Endothelial cell of umbilical vein (primary cell): ENCODE results near the gene DND1. TPM values are rescaled to one million over a fixed set of nuclear protein-coding genes. Genes with fewer than 3 reads are reported as not detected.
"Not testable (repeated sequence)": the region's sequence is repeated elsewhere in the genome, so short reads cannot be mapped to it uniquely, and the experiment has no call there.

ENCODE experiments used
- BruUV-seq: library from RNA; stranded (reverse); fragments of 400-500 nt; replicated peaks from 2 replicates; lab custom pipeline; 2021; lab: Mats Ljungman, UMichigan
- CTCF ChIA-PET: fragments of 300-600, 350-600 bp; sonication (Branson Sonifier 250); formaldehyde crosslinking; loops from one replicate; lab custom pipeline; 2021; ENCODE audit warnings: antibody characterized with exemption, inconsistent platforms; lab: Charles Lee
- POLR2A ChIA-PET: fragments of 300-600, 350-600 bp; sonication (Branson Sonifier 250); formaldehyde crosslinking; loops from one replicate; lab custom pipeline; 2021; ENCODE audit warnings: antibody characterized with exemption, inconsistent platforms; lab: Charles Lee
- DNase-seq: peaks from one replicate; pipeline ENCODE4 v3.0.0-alpha.2; 2011; ENCODE audit warnings: low read depth, low spot score
- FAIRE-seq: peaks from 2 replicates; lab custom pipeline; 2011; peaks lifted over from hg19 to GRCh38; lab: Jason Lieb, UNC
- H2AFZ ChIP-seq: 2 replicates; pipeline ENCODE4 v1.6.0; 2012; ENCODE audit warnings: low read depth, low read length, control low read depth, inconsistent platforms
- H3K27ac ChIP-seq: 2 replicates; pipeline ENCODE4 v1.5.1; 2011; ENCODE audit warnings: low read depth, mild to moderate bottlenecking, control low read depth, low read length, moderate library complexity; ENCODE audit not compliant: insufficient read depth
- H3K27me3 ChIP-seq, 2 experiments: 2 replicates each; pipeline versions ENCODE4 v1.6.0 to v1.6.1; 2011; ENCODE audit warnings: low read length in 2 of 2, mixed read lengths in 1 of 2; ENCODE audit not compliant: control insufficient read depth in 2 of 2, insufficient read depth in 2 of 2
- H3K36me3 ChIP-seq, 2 experiments: 2 replicates in 1 of 2; 3 replicates in 1 of 2; pipeline ENCODE4 v1.5.1; 2011; ENCODE audit warnings: low read length in 2 of 2, mild to moderate bottlenecking in 1 of 2, moderate library complexity in 1 of 2; ENCODE audit not compliant: control insufficient read depth in 2 of 2, insufficient read depth in 2 of 2; ENCODE audit errors: extremely low read depth in 1 of 2
- H3K4me1 ChIP-seq: 3 replicates; pipeline ENCODE4 v1.5.1; 2011; ENCODE audit warnings: mild to moderate bottlenecking, low read length; ENCODE audit not compliant: control insufficient read depth, insufficient read depth; ENCODE audit errors: extremely low read depth
- H3K4me2 ChIP-seq: 2 replicates; pipeline ENCODE4 v1.6.1; 2011; ENCODE audit warnings: low read length, control low read depth, mixed read lengths; ENCODE audit not compliant: insufficient read depth
- H3K4me3 ChIP-seq, 3 experiments: fragments of 200-600 bp in 1 of 3; sonication (generic), shearing (Covaris generic) in 1 of 3; replicated peaks in 1 of 3; 2 replicates each; pipeline ENCODE4 v1.5.1; 2011 to 2016; ENCODE audit warnings: control low read depth in 3 of 3, low read length in 3 of 3, mild to moderate bottlenecking in 2 of 3, inconsistent platforms in 1 of 3, low read depth in 1 of 3, moderate library complexity in 1 of 3; ENCODE audit not compliant: insufficient read depth in 1 of 3
- H3K79me2 ChIP-seq: 2 replicates; pipeline ENCODE4 v1.6.0; 2012; ENCODE audit warnings: low read length, inconsistent platforms; ENCODE audit not compliant: control insufficient read depth, insufficient read depth
- H3K9ac ChIP-seq: replicated peaks from 2 replicates; pipeline ENCODE3; 2011; ENCODE audit warnings: low read length, control low read depth; ENCODE audit not compliant: insufficient read depth; ENCODE audit errors: extremely low read depth
- H3K9me1 ChIP-seq: replicated peaks from 3 replicates; pipeline ENCODE4 v1.6.0; 2011; ENCODE audit warnings: mild to moderate bottlenecking, low read length; ENCODE audit not compliant: control insufficient read depth, insufficient read depth; ENCODE audit errors: extremely low read depth
- H3K9me3 ChIP-seq: replicated peaks from 2 replicates; pipeline ENCODE4 v1.5.1; 2012; ENCODE audit warnings: low read length, inconsistent platforms; ENCODE audit not compliant: control insufficient read depth, insufficient read depth
- H4K20me1 ChIP-seq: replicated peaks from 2 replicates; pipeline ENCODE3; 2011; ENCODE audit warnings: mild to moderate bottlenecking, low read length; ENCODE audit not compliant: control insufficient read depth, insufficient read depth; ENCODE audit errors: extremely low read depth
- EZH2 ChIP-seq: IDR thresholded peaks from 2 replicates; pipeline ENCODE4 v1.6.1; 2012; ENCODE audit warnings: borderline replicate concordance, low read depth, mild to moderate bottlenecking, moderate library complexity, low read length, inconsistent platforms; ENCODE audit not compliant: severe bottlenecking
- JUN ChIP-seq: IDR thresholded peaks from 2 replicates; pipeline ENCODE4 v1.6.1; 2011; ENCODE audit warnings: borderline replicate concordance, low read depth; ENCODE audit not compliant: insufficient read length, insufficient read depth
- MYC ChIP-seq: IDR thresholded peaks from one replicate; pipeline ENCODE4 v1.6.1; 2011; ENCODE audit warnings: mild to moderate bottlenecking, low read depth, low read length
- dilution Hi-C: fragments of 300-500 bp; cut with MboI; formaldehyde crosslinking; loops from one replicate; pipeline ENCODE4 v1.15.0; 2019; ENCODE audit warnings: low sequenced_read_pairs; ENCODE audit not compliant: extremely low pct_ligation_motif_present
- intact Hi-C: fragments of 100-400 bp; cut with micrococcal nuclease; formaldehyde crosslinking; loops from one replicate; pipeline ENCODE4 v1.10.0; 2022
- polyA plus RNA-seq, 4 experiments: library from polyadenylated mRNA; depleted of rRNA in 3 of 4; stranded (reverse) in 3 of 4; unstranded in 1 of 4; fragments of >200 nt; gene quantifications; 2 replicates each; pipeline versions ENCODE4 v1.2.1 to v1.2.3, GENCODE V29; 2011 to 2012; ENCODE audit warnings: missing spikeins in 1 of 4
- total RNA-seq: library from RNA; stranded (reverse); gene quantifications from 2 replicates; pipeline ENCODE4 v1.2.3, GENCODE V29; 2021

The DND1 gene
- total and polyA plus RNA-seq, 2 donors (not counting 3 experiments of a cell fraction or from before 2014, with no cell fraction given) = 1.1 to 1.2 TPM

- Histone ChIP-seq H3K4me2 (no peak overlapping the region), H3K4me1 (peaks cover 11% of the 10 kb centered on the region), H3K9ac (no peak overlapping the region), H3K79me2 (no peaks in the 10 kb centered on the region), H3K27ac (no peak overlapping the region), H3K9me3 (no peaks in the 10 kb centered on the region), H4K20me1 (no peaks in the 10 kb centered on the region), H3K4me3 (no peak overlapping the region), H3K27me3 (peaks cover 2 to 3% of the 10 kb centered on the region in 2 experiments), H3K9me1 (no peaks in the 10 kb centered on the region), H3K36me3 (no peaks in the 10 kb centered on the region), H2AFZ (no peak overlapping the region)
- TF ChIP-seq MYC (no peak), JUN (no peak), EZH2 (no peak)
- FAIRE-seq (no peak), DNase-seq (no peak)
- intact Hi-C loops = no loop called here
- no TSS peak for BruUV-seq
- CTCF ChIA-PET = interaction anchor here (0.5 to 1.2 kb wide), 2 partner anchors 39 to 199 kb away, joined by 3 to 5 read pairs; no protein-coding TSS in a partner anchor
- POLR2A ChIA-PET = no interaction called here
- dilution Hi-C loops = no loop called here
These were observed 45.4 kb downstream of the DND1 start for GRCh38 chr5:140627972-140628371.

- H3K4me3 ChIP-seq, intact Hi-C loops, DNase-seq, H3K79me2 ChIP-seq, H2AFZ ChIP-seq, H3K36me3 ChIP-seq, H3K9ac ChIP-seq, H3K27me3 ChIP-seq, H3K4me2 ChIP-seq, H3K9me3 ChIP-seq, BruUV-seq, CTCF ChIA-PET, H4K20me1 ChIP-seq, H3K27ac ChIP-seq, FAIRE-seq, H3K9me1 ChIP-seq, H3K4me1 ChIP-seq, POLR2A ChIA-PET, dilution Hi-C loops: not testable (repeated sequence)
These were observed 48.5 kb downstream of the DND1 start for GRCh38 chr5:140624886-140625285.

- DNase-seq = peak; percentile 14
- FAIRE-seq, H2AFZ ChIP-seq, H3K9me1 ChIP-seq, H3K9ac ChIP-seq, dilution Hi-C loops, H3K4me3 ChIP-seq, H3K9me3 ChIP-seq, H3K27ac ChIP-seq, H3K79me2 ChIP-seq, H4K20me1 ChIP-seq, BruUV-seq, CTCF ChIA-PET, intact Hi-C loops, H3K4me2 ChIP-seq, H3K4me1 ChIP-seq, POLR2A ChIA-PET, H3K36me3 ChIP-seq: not testable (repeated sequence)
- peaks cover 9 to 12% of the 10 kb centered on the region in 2 experiments for H3K27me3 ChIP-seq
These were observed 50.3 kb downstream of the DND1 start for GRCh38 chr5:140623061-140623460.
